IPS DF 6.9 (cell line): ENCODE measurements around the gene CCDC148.
"Not testable (repeated sequence)": the region's sequence is repeated elsewhere in the genome, so short reads cannot be mapped to it uniquely, and the experiment has no call there.

Source experiments
- DNase-seq: peaks from one replicate; pipeline ENCODE4 v3.0.0-alpha.2; 2013; ENCODE audit warnings: low read depth, low spot score
- H3K27ac ChIP-seq: one replicate; pipeline ENCODE4 v1.5.1; 2013; ENCODE audit warnings: low read length, control low read depth
- H3K27me3 ChIP-seq: 2 replicates; pipeline ENCODE4 v1.6.1; 2013; ENCODE audit warnings: mild to moderate bottlenecking, low read length; ENCODE audit not compliant: control insufficient read depth, insufficient read depth
- H3K36me3 ChIP-seq: 2 replicates; pipeline ENCODE4 v1.6.1; 2013; ENCODE audit warnings: low read length; ENCODE audit not compliant: control insufficient read depth, insufficient read depth
- H3K4me1 ChIP-seq: 2 replicates; pipeline ENCODE4 v1.6.1; 2013; ENCODE audit warnings: low read length; ENCODE audit not compliant: control insufficient read depth, insufficient read depth
- H3K4me3 ChIP-seq: 2 replicates; pipeline ENCODE4 v1.5.1; 2013; ENCODE audit warnings: mild to moderate bottlenecking, low read length
- H3K9me3 ChIP-seq: 2 replicates; pipeline ENCODE4 v1.6.1; 2013; ENCODE audit warnings: low read length, inconsistent platforms; ENCODE audit not compliant: control insufficient read depth, insufficient read depth
- WGBS: extraction: QIAGEN DNeasy Blood & Tissue Kit; methylation state at CpG from one replicate; pipeline ENCODE4 v1.1.7; 2013; ENCODE audit warnings: mixed read lengths, missing lambda C conversion rate; ENCODE audit not compliant: insufficient read length, insufficient coverage; 5-methylcytosine and 5-hydroxymethylcytosine counted together

CCDC148 gene

GRCh38 chr2:158464426-158465281 is 8.1 kb upstream of the CCDC148 start:
- H3K4me3 ChIP-seq, result no peak overlapping the region
- no peak overlapping the region for H3K27ac ChIP-seq
- H3K36me3 ChIP-seq, result no peaks in the 10 kb centered on the region
- no peaks in the 10 kb centered on the region for H3K9me3 ChIP-seq
- H3K27me3 ChIP-seq, result no peaks in the 10 kb centered on the region
- no CpG with 5 or more reads among the region's 4 CpGs for WGBS
- no peak for DNase-seq
- peaks cover 2% of the 10 kb centered on the region; the same call in 1 of the 2 replicates for H3K4me1 ChIP-seq

GRCh38 chr2:158463496-158464095 is 7.0 kb upstream of the CCDC148 start:
- no CpG with 5 or more reads among the region's 6 CpGs for WGBS
- no peak overlapping the region for H3K4me3 ChIP-seq
- H3K36me3 ChIP-seq, result no peaks in the 10 kb centered on the region
- H3K9me3 ChIP-seq, result no peaks in the 10 kb centered on the region
- no peak for DNase-seq
- peaks cover 2% of the 10 kb centered on the region; the same call in 1 of the 2 replicates for H3K4me1 ChIP-seq
- no peaks in the 10 kb centered on the region for H3K27me3 ChIP-seq
- H3K27ac ChIP-seq, result no peak overlapping the region

GRCh38 chr2:158460632-158461297 is 4.2 kb upstream of the CCDC148 start:
- H3K4me3 ChIP-seq, result no peak overlapping the region
- H3K9me3 ChIP-seq, result no peaks in the 10 kb centered on the region
- H3K4me1 ChIP-seq, result peaks cover 3% of the 10 kb centered on the region; the same call in 1 of the 2 replicates
- DNase-seq, result no peak
- no peak overlapping the region for H3K27ac ChIP-seq
- H3K36me3 ChIP-seq, result no peaks in the 10 kb centered on the region
- H3K27me3 ChIP-seq, result no peaks in the 10 kb centered on the region
- no CpG with 5 or more reads among the region's 3 CpGs for WGBS

- Histone ChIP-seq H3K9me3 (no peaks in the 10 kb centered on the region), H3K4me1 (peaks cover 3% of the 10 kb centered on the region; the same call in 1 of the 2 replicates), H3K27ac (no peak overlapping the region), H3K27me3 (no peaks in the 10 kb centered on the region), H3K36me3 (no peaks in the 10 kb centered on the region), H3K4me3 (no peak overlapping the region)
- no peak for DNase-seq
- no CpG with 5 or more reads among the region's 9 CpGs for WGBS
Observed at GRCh38 chr2:158459161-158460003, 2.8 kb upstream of the CCDC148 start.

GRCh38 chr2:158458617-158458920 is 2.0 kb upstream of the CCDC148 start:
- H3K27me3 ChIP-seq, result no peaks in the 10 kb centered on the region
- WGBS, result no CpG with 5 or more reads among the region's 9 CpGs

GRCh38 chr2:158457826-158458616 is 1.5 kb upstream of the CCDC148 start:
- H3K36me3 ChIP-seq, result no peaks in the 10 kb centered on the region
- peak overlapping the region; percentile 62 for H3K4me3 ChIP-seq
- no CpG with 5 or more reads among the region's 61 CpGs for WGBS
- H3K27me3 ChIP-seq, result no peaks in the 10 kb centered on the region
- H3K27ac ChIP-seq, result no peak overlapping the region
- peaks cover 2% of the 10 kb centered on the region; the same call in 1 of the 2 replicates for H3K4me1 ChIP-seq
- DNase-seq, result peak; percentile 71
- no peaks in the 10 kb centered on the region for H3K9me3 ChIP-seq

More at GRCh38 chr2:158458617-158458920, 2.0 kb upstream of the CCDC148 start:
- Histone ChIP-seq H3K36me3 (no peaks in the 10 kb centered on the region), H3K4me1 (peaks cover 2% of the 10 kb centered on the region; the same call in 1 of the 2 replicates), H3K27ac (no peak overlapping the region), H3K4me3 (peak overlapping the region; percentile 62; the same call in 1 of the 2 replicates), H3K9me3 (no peaks in the 10 kb centered on the region)
- DNase-seq, result no peak

GRCh38 chr2:158457092-158457825 is 706 bp upstream of the CCDC148 start:
- Histone ChIP-seq H3K4me1 (peaks cover 2% of the 10 kb centered on the region; the same call in 1 of the 2 replicates), H3K27ac (no peak overlapping the region), H3K36me3 (no peaks in the 10 kb centered on the region), H3K4me3 (peak overlapping the region; percentile 62), H3K27me3 (no peaks in the 10 kb centered on the region), H3K9me3 (no peaks in the 10 kb centered on the region)
- WGBS, result no CpG with 5 or more reads among the region's 84 CpGs
- no peak for DNase-seq

- Histone ChIP-seq H3K4me1 (no peaks in the 10 kb centered on the region), H3K9me3 (no peaks in the 10 kb centered on the region), H3K36me3 (no peaks in the 10 kb centered on the region), H3K4me3 (no peak overlapping the region), H3K27me3 (no peaks in the 10 kb centered on the region), H3K27ac (no peak overlapping the region)
- no peak for DNase-seq
- no CpG with 5 or more reads among the region's 1 CpG for WGBS
Observed at GRCh38 chr2:158443606-158444005, 12.9 kb downstream of the CCDC148 start.

GRCh38 chr2:158439062-158439461 is 17.5 kb downstream of the CCDC148 start:
- no CpG with 5 or more reads among the region's 4 CpGs for WGBS

More at GRCh38 chr2:158439062-158439461, 17.5 kb downstream of the CCDC148 start:
- not testable (repeated sequence) for H3K4me3 ChIP-seq, H3K27ac ChIP-seq, H3K36me3 ChIP-seq, H3K4me1 ChIP-seq, DNase-seq, H3K27me3 ChIP-seq, H3K9me3 ChIP-seq
